GM21717 (cell line): Measurements from ENCODE around the gene ACE.

Experiments
- ATAC-seq: cut with Tn5 transposase; IDR thresholded peaks from one replicate; pipeline ENCODE4 v1.9.1; 2021; ENCODE audit warnings: mild to moderate bottlenecking, moderate library complexity; ENCODE audit not compliant: unreplicated experiment

The ACE gene

GRCh38 chr17:63514477-63514876, 37.6 kb downstream of the ACE start:
- ATAC-seq = peak; percentile 5

- peak; percentile 61 for ATAC-seq
Measured at GRCh38 chr17:63514974-63515373, 38.1 kb downstream of the ACE start.

GRCh38 chr17:63515426-63515825, 38.6 kb downstream of the ACE start:
- ATAC-seq = no peak

- ATAC-seq = no peak
Measured at GRCh38 chr17:63516910-63517824, 40.3 kb downstream of the ACE start.

- ATAC-seq = no peak
Measured at GRCh38 chr17:63517825-63518534, 41.1 kb downstream of the ACE start.

GRCh38 chr17:63519116-63519881, 42.4 kb downstream of the ACE start:
- no peak for ATAC-seq

- no peak for ATAC-seq
Measured at GRCh38 chr17:63519972-63520882, 43.4 kb downstream of the ACE start.

- ATAC-seq = no peak
Measured at GRCh38 chr17:63523253-63523855, 46.5 kb downstream of the ACE start, which contains the start of gene KCNH6. TSS of gene KCNH6 (plus strand) at chr17:63523358. CDS start at chr17:63523414, 56 bp downstream.

- ATAC-seq = no peak
Measured at GRCh38 chr17:63524051-63524450, 47.2 kb downstream of the ACE start.

GRCh38 chr17:63525190-63525946, 48.5 kb downstream of the ACE start:
- ATAC-seq = no peak

GRCh38 chr17:63526861-63527260, 50.0 kb downstream of the ACE start:
- ATAC-seq = no peak

- no peak for ATAC-seq
Measured at GRCh38 chr17:63528183-63528582, 51.3 kb downstream of the ACE start.

GRCh38 chr17:63529711-63530556, 53.1 kb downstream of the ACE start:
- no peak for ATAC-seq

GRCh38 chr17:63530557-63531021, 53.7 kb downstream of the ACE start:
- no peak for ATAC-seq

GRCh38 chr17:63531022-63531965, 54.4 kb downstream of the ACE start:
- ATAC-seq = no peak

GRCh38 chr17:63533433-63534077, 56.7 kb downstream of the ACE start:
- no peak for ATAC-seq
